ENCODE results near the gene GARIN1A.

- TF ChIP-seq CTCF (IDR thresholded peaks at IDR 0.05): no peak
- TF ChIP-seq POLR2A (IDR thresholded peaks at IDR 0.05): no peak
Measured at GRCh38 chr7:128662091-128662490, 10.0 kb upstream of the GARIN1A start.

Measured in Peyer's patch (tissue), 4 donors.